Measurements from ENCODE around the gene PGP. TPM values are rescaled to one million over a fixed set of nuclear protein-coding genes. Genes with fewer than 3 reads are reported as not detected.

PGP gene
- total RNA-seq, 1 experiment from 2014 or later, result 38.3 TPM

- no peak overlapping the region for H3T11ph ChIP-seq (ENCODE audit: low read length)
- no peak overlapping the region for H3K23ac ChIP-seq (ENCODE audit: insufficient read length, low read depth, low read length)
- Mint-ChIP-seq H3K4me3 (no peak overlapping the region), H3K36me3 (ENCODE audit: insufficient read depth in 1 of 3, low read depth in 3 of 3) (peaks cover 17 to 48% (median 46%) of the 10 kb centered on the region in 3 experiments; a peak in 6 of 7 replicates), H3K27me3 (ENCODE audit: low read depth) (no peaks in the 10 kb centered on the region; the same call in 1 of the 2 replicates), H3K4me1 (peaks cover 15 to 19% of the 10 kb centered on the region in 2 experiments), H3K27ac (no peak overlapping the region), H3K9me3 (no peaks in the 10 kb centered on the region)
- TF ChIP-seq CTCF (conservative IDR thresholded peaks at IDR 0.05), result no peak
- H2BK120ac ChIP-seq (ENCODE audit: low read depth, low read length, poor library complexity, severe bottlenecking), result no peak overlapping the region
- no peak overlapping the region for H4K5ac ChIP-seq (ENCODE audit: insufficient read length, low read depth, low read length)
- H3K9me3 ChIP-seq (ENCODE audit: control insufficient read depth, low read depth, low read length), result no peaks in the 10 kb centered on the region
- no peak for DNase-seq
- no peak overlapping the region for H3K18ac ChIP-seq (ENCODE audit: insufficient read length, low read depth, low read length)
- H3K79me2 ChIP-seq (ENCODE audit: insufficient read depth, low read length), result peaks cover 6% of the 10 kb centered on the region; the same call in 1 of the 2 replicates
- no peak overlapping the region for H2BK5ac ChIP-seq (ENCODE audit: insufficient read length, low read length)
- H3K14ac ChIP-seq (ENCODE audit: insufficient read depth, low read length), result no peak overlapping the region
- H3K9ac ChIP-seq (ENCODE audit: extremely low read depth, insufficient read length, low read length), result no peak overlapping the region
- H4K91ac ChIP-seq (ENCODE audit: insufficient read length, low read depth, low read length), result no peak overlapping the region
- H3K4ac ChIP-seq (ENCODE audit: low read depth, low read length), result no peak overlapping the region
- no peak overlapping the region for H3K56ac ChIP-seq (ENCODE audit: insufficient read length, low read depth, low read length)
- H4K8ac ChIP-seq (replicated peaks; ENCODE audit: insufficient read length, low read depth, low read length), result no peak overlapping the region
- peaks cover 6% of the 10 kb centered on the region for H3K79me1 ChIP-seq (ENCODE audit: insufficient read depth, low read depth, low read length, poor library complexity, severe bottlenecking)
- H2AFZ ChIP-seq (ENCODE audit: low read length), result no peak overlapping the region
- H2AK5ac ChIP-seq (ENCODE audit: insufficient read length, low read length), result no peak overlapping the region
- no peaks in the 10 kb centered on the region for H3K27me3 ChIP-seq (ENCODE audit: insufficient read depth, low read length)
- H3K23me2 ChIP-seq (ENCODE audit: insufficient read length, low read depth, low read length, poor library complexity, severe bottlenecking), result peaks cover 16% of the 10 kb centered on the region
- no peak overlapping the region for H2BK20ac ChIP-seq (ENCODE audit: low read depth, low read length, poor library complexity, severe bottlenecking)
- H3K4me1 ChIP-seq (ENCODE audit: insufficient read depth, low read length), result no peaks in the 10 kb centered on the region; the same call in 1 of the 2 replicates
- no peak overlapping the region for H2BK12ac ChIP-seq (ENCODE audit: insufficient read length, low read depth, low read length)
- H2BK15ac ChIP-seq (ENCODE audit: low read depth, low read length), result no peak overlapping the region
- H3K4me2 ChIP-seq (ENCODE audit: insufficient read depth, insufficient read length, low read length), result no peak overlapping the region
- WGBS (ENCODE audit: extremely low coverage, insufficient read length, low lambda C conversion rate), result no CpG with 5 or more reads among the region's 17 CpGs
- no peaks in the 10 kb centered on the region for H4K20me1 ChIP-seq (ENCODE audit: control insufficient read depth, insufficient read depth, insufficient read length)
- H3K27ac ChIP-seq (ENCODE audit: insufficient read length, low read depth, low read length), result no peak overlapping the region
Observed at GRCh38 chr16:2210009-2210332, 4.7 kb downstream of the PGP start.

All from H9 (cell line).